Right renal pelvis (tissue), 4 donors: ENCODE data around the gene FBH1. TPM values are rescaled to one million over a fixed set of nuclear protein-coding genes. Genes with fewer than 3 reads are reported as not detected.
"Not testable (repeated sequence)": the region's sequence is repeated elsewhere in the genome, so short reads cannot be mapped to it uniquely, and the experiment has no call there.

Source experiments
- DNase-seq, 4 donors: peaks; one replicate each; pipeline ENCODE4 v3.0.0-alpha.2; 2013; ENCODE audit warnings: low read depth in 4 of 4, low spot score in 3 of 4, missing footprints in 1 of 4
- polyA plus RNA-seq, 4 donors: library from polyadenylated mRNA; unstranded; fragments of 120-200 nt; gene quantifications; one replicate each; pipeline ENCODE4 v1.2.1, GENCODE V29; 2013; ENCODE audit not compliant: insufficient read length in 4 of 4

The FBH1 gene
- polyA plus RNA-seq, 4 donors = 66.9 to 71.6 (median 67.1) TPM

DNA sequence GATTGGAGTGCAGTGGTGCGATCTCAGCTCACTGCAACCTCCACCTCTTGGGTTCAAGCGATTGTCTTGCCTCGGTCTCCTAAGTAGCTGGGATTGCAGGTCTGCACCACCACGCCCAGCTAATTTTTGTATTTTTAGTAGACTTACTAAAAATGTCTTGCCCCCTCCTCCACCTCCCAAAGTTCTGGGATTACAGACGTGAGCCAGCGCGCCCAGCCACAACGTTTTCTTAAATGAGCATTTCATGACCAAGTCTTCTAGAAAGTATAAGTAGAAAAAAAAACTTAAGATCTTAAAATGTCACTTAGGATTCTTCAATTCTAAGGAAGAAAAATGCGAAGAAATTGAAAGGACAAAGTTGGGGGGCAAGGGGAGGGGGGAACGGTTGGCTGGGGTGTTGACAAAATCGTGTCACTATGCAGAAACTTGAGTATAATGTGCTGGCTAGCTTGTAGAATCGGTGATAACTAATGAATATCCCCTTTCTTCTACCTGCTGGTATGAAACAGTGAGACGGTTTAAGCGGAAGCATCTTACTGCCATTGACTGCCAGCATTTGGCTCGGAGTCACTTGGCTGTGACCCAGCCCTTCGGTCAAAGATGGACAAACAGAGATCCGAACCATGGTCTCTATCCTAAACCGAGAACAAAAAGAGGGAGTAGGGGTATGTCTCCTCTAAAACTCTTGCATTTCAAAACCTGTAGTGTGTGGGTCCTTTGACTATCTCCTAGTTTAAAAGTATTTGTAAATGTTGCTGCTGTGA lies 12.7 kb downstream of the FBH1 start:
- DNase-seq = no peak

DNA sequence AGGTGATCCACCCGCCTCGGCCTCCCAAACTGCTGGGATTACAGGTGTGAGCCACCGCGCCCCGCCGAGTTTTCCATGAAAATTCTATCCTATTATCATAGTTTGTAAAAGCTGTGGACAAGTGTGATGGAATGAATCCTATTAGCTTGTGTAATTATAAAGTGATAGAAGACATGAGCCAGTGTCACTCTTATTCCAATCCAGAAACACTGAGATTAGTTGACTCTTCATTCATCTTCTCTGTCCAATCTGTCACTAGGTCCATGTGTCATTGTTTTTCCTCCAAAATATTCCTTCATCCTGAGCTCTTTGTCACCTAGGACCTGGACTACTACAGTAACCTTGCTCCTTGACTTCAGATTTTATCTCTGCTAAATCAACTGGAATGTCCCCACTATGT lies 13.5 kb downstream of the FBH1 start:
- DNase-seq = no peak

DNA sequence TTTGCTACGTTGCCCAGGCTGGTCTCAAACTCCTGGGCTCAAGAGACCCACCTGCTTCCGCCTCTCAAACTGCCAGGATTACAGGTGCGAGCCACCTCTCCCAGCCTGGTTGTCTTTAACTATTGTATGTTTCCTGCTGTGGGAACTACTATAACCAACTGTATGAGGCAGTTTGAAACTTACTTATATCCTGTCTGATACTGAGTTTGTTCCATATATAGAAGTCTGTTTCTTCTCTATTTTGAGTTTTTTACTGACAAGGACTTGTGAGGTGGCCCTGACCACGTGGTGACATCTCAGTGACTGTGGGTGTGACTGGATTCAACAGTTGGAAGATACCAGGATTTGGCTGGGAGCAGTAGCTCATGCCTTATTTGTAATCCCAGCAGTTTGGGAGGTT lies 14.2 kb downstream of the FBH1 start:
- no peak for DNase-seq

DNA sequence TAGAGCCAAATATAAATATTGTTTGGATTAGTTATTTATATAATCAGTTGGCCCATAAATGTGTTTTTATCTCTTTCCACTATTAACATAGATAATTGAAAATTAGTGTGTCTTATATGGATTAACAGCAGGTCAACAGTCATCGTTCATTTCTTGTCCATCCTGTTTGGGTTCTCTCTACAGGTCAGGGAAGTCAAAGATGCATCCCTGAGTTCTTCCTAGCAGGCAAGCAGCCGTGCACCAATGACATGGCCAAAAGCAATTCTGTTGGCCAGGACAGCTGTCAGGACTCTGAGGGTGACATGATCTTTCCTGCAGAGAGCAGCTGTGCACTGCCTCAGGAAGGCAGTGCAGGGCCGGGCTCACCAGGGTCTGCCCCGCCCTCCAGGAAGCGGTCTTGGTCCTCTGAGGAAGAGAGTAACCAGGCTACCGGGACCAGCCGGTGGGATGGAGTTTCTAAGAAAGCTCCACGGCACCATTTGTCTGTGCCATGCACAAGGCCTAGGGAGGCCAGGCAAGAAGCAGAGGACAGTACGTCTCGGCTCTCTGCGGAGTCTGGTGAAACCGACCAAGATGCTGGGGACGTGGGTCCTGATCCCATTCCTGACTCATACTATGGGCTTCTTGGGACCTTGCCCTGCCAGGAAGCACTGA lies 15.9 kb downstream of the FBH1 start:
- no peak for DNase-seq

DNA sequence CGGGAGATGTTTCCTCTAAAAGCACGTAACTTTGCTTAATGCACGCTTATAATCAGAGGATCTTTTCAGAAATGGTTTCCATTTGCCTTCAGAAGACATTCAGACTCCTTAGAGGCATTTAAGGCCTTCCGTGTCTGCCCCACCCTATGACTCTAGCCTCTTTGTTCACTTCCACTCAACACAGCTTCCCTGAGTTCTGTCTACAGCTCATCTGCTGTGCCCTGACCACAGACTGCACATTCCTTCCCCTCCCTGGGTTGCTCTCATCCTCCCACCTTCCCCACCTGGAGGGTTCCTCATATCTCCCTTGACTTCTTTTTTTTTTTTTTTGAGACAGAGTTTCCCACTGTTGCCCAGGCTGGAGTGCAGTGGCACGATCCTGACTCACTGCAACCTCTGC lies 16.6 kb downstream of the FBH1 start:
- no peak for DNase-seq

DNA sequence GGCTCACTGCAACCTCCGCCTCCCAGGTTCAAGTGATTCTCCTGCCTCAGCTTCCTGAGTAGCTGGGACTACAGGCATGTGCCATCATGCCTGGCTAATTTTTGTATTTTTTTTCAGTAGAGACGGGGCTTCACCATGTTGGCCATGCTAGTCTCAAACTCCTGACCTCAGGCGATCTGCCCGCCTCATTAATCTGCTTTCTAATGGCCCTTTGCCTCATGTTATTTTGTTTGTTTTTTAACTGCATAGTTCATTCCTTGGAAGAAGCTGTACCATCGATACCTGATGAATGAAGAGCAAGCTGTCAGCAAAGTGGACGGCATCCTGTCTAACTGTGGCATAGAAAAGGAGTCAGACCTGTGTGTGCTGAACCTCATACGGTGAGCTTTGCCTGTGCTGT lies 18.6 kb downstream of the FBH1 start:
- DNase-seq = not testable (repeated sequence)

DNA sequence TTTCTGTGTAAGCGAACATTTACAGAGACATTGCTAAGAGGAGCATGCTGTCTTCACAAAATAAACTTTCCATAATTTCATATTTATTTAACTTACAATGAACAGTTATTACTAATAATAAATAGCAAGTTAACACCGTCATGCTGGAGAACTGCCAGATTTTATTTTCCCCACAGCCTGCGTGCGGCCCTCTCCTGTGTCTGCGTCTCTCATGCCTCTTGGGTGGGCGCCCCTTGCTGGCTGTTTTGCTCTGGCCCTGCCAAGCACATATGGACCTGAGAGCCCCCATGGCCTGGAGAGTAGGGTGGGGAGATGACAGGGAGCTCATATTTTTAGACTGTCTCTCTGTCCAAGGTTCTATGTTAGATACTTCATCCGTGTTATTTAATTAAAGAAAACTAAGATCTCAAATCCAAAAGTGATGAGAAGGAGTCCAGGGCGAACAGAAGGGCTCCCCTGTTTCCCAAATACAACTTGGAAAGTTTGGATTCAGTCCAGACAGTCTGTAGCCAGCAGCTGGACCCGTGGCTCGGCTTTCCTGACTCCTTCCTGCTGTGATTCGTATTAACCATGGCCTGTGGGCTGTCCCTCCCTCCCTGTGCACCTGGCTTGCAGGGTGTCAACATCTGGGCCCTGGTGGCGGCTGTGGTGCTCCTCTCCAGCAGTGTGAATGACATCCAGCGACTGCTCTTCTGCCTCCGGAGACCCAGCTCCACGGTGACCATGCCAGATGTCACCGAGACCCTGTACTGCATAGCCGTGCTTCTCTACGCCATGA lies 20.5 kb downstream of the FBH1 start:
- no peak for DNase-seq

DNA sequence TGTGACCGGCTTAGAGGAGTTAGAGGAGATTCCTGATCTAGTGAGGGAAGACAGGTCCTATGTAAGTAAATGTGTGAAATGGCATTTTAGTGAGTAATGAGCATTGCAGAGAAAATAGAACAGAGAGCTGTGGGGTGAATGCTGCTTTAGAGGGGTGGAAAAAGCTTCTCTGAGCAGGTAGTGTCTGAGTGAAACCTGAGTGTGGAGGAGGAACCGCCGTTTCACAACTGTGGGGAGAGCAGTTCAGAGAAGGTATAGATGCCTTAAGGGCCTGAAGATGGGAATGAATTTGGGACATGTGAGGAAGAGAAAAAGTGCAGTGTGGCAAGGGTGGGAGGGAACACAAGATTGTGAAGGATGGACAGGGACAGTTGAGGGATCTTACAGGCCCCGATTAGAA lies 21.6 kb downstream of the FBH1 start:
- no peak for DNase-seq

DNA sequence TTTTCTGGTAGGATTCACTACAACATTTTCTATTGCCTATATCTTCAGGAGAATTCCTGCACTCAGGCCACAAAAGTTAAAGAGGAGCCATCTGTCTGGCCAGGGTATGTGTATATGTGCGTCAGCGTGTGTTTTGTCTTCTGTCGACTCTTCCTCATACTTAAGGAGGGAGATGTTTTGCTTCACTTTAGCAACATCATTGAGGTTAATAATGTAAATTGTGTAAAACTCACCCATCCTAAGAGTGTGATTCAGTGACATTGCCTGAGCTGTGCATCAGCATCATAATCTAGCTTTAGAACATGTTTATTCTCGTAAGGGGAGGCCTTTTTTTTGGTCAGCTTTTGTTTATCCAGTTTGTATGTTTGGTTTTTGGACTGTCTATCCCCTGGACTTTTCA lies 23.7 kb downstream of the FBH1 start:
- no peak for DNase-seq

DNA sequence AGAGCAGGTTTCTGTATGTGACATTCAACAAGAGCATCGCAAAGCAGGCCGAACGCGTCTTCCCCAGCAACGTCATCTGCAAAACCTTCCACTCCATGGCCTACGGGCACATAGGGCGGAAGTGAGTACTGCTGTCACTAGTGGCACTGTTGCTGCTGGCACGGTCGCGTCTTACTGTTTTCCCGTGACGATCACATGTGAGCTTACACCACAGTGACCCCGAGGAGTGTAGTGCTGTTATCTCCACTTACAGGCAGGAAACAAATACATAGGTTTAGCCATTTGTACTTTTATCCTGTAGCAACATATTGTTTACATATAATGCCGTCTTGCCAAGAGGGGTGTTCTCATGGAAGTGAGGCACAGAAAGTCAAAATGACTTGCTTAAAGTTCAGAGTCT lies 25.4 kb downstream of the FBH1 start:
- DNase-seq = no peak

DNA sequence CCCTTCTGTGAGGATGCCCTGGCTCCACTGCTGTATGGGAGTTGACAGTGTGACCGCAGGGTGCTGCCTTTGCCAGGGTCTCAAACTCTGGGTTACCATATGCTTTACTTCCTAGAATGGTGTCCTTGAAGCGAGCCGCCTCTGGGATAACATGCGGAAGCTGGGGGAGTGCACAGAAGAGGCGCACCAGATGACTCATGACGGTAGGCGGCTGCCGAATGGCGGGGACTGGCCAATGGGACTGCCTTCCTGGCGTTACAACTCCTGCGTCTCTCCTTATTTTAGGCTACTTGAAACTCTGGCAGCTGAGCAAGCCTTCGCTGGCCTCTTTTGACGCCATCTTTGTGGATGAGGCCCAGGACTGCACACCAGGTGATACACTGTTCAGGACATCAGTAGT lies 27.3 kb downstream of the FBH1 start:
- DNase-seq = no peak

DNA sequence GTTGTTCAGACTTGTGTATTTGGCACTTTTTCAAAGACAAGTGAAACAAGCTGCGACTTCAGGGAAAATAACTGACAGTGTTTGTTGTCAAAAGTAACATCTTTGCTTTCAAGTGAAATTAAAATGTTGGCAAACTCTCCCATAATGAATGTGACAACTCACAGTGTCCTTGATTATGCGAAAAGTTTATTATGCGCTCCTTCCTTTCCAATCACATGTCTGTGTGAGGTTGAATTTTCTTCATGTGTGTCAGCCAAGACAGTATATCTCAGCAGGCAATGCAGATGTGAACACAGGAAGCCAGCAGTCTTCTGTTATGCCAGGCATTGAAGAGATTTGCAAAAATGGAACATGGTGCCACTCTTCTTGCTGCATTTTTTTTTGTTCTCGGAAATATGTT lies 28.7 kb downstream of the FBH1 start:
- no peak for DNase-seq

DNA sequence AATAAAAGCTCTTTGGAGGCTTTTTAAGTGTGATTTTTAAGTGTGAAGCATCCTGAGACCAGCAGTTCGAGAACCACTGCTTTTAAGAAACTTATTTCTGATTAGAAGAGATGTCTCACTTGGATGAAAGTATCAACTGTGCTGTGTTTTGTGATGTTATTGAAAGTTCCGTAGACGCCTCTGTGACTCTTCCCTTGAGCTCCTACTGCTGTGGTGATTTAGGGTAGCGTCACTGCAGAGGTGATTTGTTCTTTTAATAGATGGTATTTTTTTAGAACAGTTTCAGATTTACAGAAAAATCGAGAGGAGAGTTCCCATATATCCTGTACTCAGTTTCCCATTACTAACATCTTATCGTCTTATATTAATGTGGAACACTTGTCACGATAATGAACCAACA lies 29.5 kb downstream of the FBH1 start:
- DNase-seq = no peak

DNA sequence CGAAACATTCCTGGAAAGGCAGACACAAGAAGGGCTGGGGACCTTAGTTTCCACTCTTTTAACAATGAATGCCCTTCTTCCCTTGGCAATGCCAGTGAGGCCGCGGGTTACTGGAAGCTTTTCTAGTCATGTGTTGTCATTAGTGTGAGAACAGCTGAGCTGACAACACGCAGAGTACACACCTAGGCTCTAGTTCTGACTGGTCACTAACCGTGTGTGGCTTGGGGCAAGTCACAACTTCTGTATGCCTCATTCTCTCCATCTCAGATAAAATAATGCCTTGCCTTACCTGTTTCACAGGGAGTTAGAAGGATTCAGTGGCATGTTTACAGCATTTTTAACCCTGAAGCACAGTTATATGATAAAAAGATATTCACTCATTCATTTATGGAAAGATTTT lies 31.7 kb downstream of the FBH1 start:
- DNase-seq = no peak

DNA sequence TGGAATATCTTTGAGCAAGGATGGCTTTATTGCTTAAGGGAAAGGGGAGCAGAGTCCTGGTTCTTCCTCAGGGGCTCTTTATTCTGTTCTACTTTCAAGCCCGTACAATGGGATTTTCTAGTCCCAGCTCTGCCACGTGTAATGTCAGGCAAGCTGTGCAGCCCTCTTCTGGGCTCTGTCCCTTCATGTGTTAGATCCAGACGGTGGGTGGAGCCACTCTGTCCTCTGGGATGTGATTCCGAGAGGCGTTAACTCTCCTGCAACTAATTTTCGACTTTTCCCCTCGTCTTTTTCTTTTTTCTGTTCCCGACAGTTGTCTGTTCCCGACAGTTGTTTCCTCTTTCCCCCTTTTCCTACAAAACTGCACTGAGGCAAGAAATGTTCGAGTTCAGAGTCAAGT lies 34.8 kb downstream of the FBH1 start:
- DNase-seq = no peak

DNA sequence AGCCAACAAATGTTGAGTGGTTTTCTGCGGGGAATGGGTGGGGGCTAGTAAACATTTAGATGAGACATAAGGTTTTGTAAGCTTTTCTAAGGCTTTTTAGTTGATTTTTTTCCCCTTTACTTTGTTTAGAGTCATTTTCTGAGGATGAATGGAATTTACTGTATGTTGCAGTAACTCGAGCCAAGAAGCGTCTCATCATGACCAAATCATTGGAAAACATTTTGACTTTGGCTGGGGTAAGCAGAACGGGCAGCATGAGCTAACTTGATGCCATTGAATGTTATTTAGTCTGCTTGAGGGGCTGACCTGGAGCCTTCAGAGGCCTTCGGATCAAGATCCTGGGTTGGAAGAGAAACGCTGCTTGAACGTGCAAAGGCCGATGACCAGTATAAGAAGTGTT lies 37.3 kb downstream of the FBH1 start:
- DNase-seq = no peak

DNA sequence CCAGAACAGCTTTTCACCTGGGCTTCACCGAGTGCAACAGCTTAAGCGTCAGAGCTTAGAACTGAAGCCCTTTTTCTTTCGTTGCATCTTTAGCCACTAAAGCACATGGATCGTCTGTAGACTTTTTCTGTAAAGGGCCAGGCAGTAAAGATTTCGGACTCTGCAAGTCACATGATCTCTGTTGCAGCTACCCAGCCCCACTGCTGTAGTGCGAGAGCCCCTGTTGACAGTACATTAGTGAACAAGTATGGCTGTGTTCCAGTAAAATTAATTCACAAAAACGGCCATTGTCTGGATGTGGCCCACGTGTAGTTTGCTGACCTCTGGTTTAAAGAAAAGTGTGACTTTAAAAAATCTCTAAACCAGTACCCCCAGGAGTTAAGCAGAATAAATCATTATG lies 39.4 kb downstream of the FBH1 start:
- no peak for DNase-seq

DNA sequence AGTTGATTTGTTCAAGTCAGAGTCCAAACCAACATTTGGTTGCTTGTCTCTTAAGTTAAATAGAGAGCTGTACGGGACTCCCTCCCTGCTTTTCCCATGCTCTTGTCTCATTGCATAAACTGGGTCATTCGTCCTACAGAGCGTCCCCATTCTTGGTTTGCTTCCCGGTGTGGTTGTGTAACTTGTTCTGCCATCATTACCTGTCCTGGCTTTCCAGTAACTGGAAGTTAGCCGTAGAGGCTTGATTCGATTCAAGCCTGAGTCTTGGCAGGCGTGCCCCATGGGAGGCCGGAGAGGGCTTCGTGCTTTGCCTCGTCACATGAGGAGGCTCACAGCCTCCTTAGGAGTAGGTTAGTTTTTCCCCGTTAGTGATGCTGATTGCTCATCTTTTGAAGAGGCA lies 40.2 kb downstream of the FBH1 start:
- DNase-seq = no peak

DNA sequence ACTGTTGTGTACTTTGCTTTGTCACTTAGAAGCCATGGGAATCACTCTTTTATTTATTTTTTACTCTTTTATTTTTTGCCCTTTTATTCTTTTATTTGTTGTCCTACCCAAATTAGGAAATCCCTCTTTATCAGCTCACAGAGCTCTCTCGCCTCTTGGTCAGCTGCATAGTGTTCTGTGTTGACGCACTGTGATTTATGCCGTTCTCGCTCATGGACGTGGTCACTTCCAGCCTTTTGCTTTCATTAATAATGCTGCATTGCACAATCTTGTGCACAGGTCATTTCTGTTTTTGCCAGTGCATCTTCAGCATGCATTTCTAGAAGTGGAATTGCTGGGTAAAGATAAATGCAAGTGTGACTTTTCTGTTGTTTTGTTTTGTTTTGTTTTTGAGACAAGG lies 42.3 kb downstream of the FBH1 start:
- no peak for DNase-seq

DNA sequence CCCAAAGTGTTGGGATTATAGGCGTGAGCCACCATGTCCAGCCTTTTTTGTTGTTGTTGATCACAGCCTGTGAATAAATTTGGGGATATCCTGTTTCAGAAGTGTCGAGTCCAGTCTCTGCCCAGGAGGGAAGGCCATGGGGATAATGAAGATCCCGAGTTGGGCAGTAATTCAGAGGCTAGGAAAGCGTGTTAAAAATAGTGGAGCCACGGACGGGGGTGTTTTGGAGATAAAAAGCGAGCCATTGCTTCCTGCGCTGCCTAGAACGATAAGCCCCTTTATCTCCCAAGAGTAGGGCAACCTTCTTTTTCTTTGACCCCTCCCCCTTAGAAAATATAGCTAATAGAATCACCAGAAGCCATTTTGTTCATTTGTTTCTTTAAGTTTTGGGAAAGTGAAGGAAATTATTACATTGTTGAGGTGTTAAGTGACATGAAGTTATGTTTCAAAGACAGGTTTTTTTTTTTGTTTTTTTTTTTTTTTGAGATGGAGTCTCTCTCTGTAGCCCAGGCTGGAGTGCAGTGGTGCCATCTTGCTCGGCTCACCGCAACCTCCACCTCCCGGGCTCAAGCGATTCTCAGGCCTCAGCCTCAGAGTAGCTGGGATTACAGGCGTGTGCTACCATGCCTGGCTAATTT lies 44.0 kb downstream of the FBH1 start:
- DNase-seq = no peak

DNA sequence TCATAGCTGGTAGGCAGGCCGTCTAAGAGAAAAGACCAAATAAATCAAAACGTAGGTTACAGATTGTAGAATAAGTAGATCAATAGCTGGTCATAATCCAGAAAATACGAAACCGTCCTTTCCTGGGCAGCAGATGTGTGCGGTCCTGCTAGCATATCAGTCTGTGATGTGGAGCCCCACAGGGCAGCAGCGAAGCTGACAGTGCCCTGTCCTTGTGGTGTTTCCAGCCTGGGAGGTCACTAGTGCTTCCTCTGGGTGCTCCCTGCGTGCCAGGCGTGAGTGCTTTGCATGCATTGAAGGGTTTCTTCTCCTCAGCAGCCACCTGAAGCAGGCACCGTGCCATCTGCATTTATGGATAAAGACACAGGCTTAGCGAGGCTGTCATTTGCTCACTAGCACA lies 45.6 kb downstream of the FBH1 start:
- DNase-seq = no peak
